Osteocyte (in vitro differentiated cells): ENCODE results near the gene LYSMD3. TPM values are rescaled to one million over a fixed set of nuclear protein-coding genes. Genes with fewer than 3 reads are reported as not detected.

Experiments
- DNase-seq: peaks from one replicate; pipeline ENCODE4 v3.0.0; 2021; ENCODE audit warnings: mixed read lengths; ENCODE audit not compliant: unreplicated experiment; ENCODE audit errors: extremely low spot score
- H3K27ac Mint-ChIP-seq: one replicate; pipeline ENCODE4 v1.8.0; 2021; ENCODE audit warnings: mild to moderate bottlenecking, mixed read lengths; ENCODE audit not compliant: unreplicated experiment
- H3K27me3 Mint-ChIP-seq: one replicate; pipeline ENCODE4 v1.8.0; 2021; ENCODE audit warnings: mixed read lengths; ENCODE audit not compliant: unreplicated experiment
- H3K36me3 Mint-ChIP-seq: one replicate; pipeline ENCODE4 v1.8.0; 2021; ENCODE audit warnings: mixed read lengths; ENCODE audit not compliant: unreplicated experiment
- H3K4me1 Mint-ChIP-seq: one replicate; pipeline ENCODE4 v1.8.0; 2021; ENCODE audit warnings: mixed read lengths; ENCODE audit not compliant: unreplicated experiment
- H3K4me3 Mint-ChIP-seq: one replicate; pipeline ENCODE4 v1.8.0; 2021; ENCODE audit warnings: mild to moderate bottlenecking, moderate library complexity, mixed read lengths; ENCODE audit not compliant: unreplicated experiment
- H3K9me3 Mint-ChIP-seq: one replicate; pipeline ENCODE4 v1.8.0; 2021; ENCODE audit warnings: mixed read lengths; ENCODE audit not compliant: unreplicated experiment
- CTCF ChIP-seq: fragments of 200-600 bp; sonication (generic); IDR thresholded peaks from 2 replicates; pipeline ENCODE4 v1.5.0; 2021; ENCODE audit warnings: antibody characterized with exemption, mild to moderate bottlenecking, moderate library complexity
- total RNA-seq: library from RNA; stranded (reverse); gene quantifications from 2 replicates; pipeline ENCODE4 v1.2.1, GENCODE V29; 2021

Gene LYSMD3
- total RNA-seq, 1 donor from 2014 or later, result 20.8 TPM

GRCh38 chr5:90554358-90555006 lies 25.1 kb upstream of the LYSMD3 start:
- H3K27ac Mint-ChIP-seq, result no peak overlapping the region
- peaks cover 85% of the 10 kb centered on the region for H3K27me3 Mint-ChIP-seq
- no peak for DNase-seq
- H3K36me3 Mint-ChIP-seq, result no peaks in the 10 kb centered on the region
- TF ChIP-seq CTCF, result no peak
- peaks cover 9% of the 10 kb centered on the region for H3K4me1 Mint-ChIP-seq
- no peaks in the 10 kb centered on the region for H3K9me3 Mint-ChIP-seq
- H3K4me3 Mint-ChIP-seq, result no peak overlapping the region

DNA sequence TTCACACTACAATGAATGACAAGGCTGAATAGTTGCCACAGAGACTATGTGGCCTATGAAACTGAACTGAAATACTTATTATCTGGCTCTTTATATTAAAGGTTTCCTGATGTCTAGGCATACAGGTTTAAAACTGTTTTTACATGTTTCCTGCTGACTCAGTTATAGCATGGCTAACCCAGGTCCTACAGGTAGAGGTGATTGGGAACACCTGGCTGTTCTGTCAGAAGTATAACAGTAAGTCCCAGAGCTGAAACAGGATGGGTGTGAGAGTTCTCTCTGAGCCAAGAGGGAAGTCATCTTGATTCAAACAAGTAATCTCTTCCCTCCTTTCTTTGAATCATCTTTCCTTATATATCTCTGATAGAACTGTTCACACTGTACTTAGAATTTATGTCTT lies 24.3 kb upstream of the LYSMD3 start:
- no peak overlapping the region for H3K27ac Mint-ChIP-seq
- no peak for TF ChIP-seq CTCF
- H3K4me3 Mint-ChIP-seq, result no peak overlapping the region
- no peaks in the 10 kb centered on the region for H3K9me3 Mint-ChIP-seq
- peaks cover 81% of the 10 kb centered on the region for H3K27me3 Mint-ChIP-seq
- no peaks in the 10 kb centered on the region for H3K36me3 Mint-ChIP-seq
- no peak for DNase-seq
- peaks cover 9% of the 10 kb centered on the region for H3K4me1 Mint-ChIP-seq

DNA sequence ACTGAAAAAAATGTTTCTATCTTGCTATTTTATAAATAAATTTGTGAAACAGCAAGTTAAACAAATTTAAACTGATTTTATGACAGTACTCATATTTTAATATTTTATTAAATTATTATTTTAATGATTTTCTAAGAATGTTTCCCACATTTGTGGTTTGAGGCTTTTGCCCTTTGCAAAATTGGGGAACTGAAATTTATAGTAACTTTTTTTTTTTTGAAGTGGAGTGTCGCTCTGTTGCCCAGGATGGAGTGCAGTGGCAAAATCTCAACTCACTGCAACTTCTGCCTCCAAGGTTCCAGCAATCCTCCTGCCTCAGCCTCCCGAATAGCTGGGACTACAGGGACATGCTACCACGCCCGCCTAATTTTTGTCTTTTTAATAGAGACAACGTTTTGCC lies 22.0 kb upstream of the LYSMD3 start:
- DNase-seq, result no peak
- no peak overlapping the region for H3K4me3 Mint-ChIP-seq
- TF ChIP-seq CTCF, result no peak
- H3K36me3 Mint-ChIP-seq, result no peaks in the 10 kb centered on the region
- no peaks in the 10 kb centered on the region for H3K4me1 Mint-ChIP-seq
- H3K27ac Mint-ChIP-seq, result no peak overlapping the region
- no peaks in the 10 kb centered on the region for H3K9me3 Mint-ChIP-seq
- peaks cover 69% of the 10 kb centered on the region for H3K27me3 Mint-ChIP-seq

DNA sequence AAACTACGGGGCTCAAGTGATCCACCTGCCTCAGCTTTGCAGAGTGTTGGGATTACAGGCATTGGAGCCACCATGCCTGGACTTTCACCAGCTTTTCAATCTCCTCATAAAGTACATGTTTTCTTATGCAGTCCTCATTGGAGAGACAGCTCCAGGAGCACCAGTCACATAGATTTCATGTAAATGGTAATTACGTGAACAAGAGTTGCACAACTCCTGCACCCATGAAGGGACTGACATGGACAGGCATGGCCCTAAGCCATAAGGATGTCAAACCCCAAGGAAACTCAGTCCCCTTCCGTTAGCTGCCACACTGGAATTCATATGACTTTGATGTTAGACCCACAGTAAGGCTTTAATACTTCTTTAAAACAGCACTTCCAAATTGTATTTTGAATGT lies 21.6 kb upstream of the LYSMD3 start:
- no peak overlapping the region for H3K27ac Mint-ChIP-seq
- H3K36me3 Mint-ChIP-seq, result no peaks in the 10 kb centered on the region
- no peak for TF ChIP-seq CTCF
- H3K4me1 Mint-ChIP-seq, result no peaks in the 10 kb centered on the region
- no peak overlapping the region for H3K4me3 Mint-ChIP-seq
- H3K27me3 Mint-ChIP-seq, result peaks cover 65% of the 10 kb centered on the region
- no peaks in the 10 kb centered on the region for H3K9me3 Mint-ChIP-seq
- DNase-seq, result no peak

DNA sequence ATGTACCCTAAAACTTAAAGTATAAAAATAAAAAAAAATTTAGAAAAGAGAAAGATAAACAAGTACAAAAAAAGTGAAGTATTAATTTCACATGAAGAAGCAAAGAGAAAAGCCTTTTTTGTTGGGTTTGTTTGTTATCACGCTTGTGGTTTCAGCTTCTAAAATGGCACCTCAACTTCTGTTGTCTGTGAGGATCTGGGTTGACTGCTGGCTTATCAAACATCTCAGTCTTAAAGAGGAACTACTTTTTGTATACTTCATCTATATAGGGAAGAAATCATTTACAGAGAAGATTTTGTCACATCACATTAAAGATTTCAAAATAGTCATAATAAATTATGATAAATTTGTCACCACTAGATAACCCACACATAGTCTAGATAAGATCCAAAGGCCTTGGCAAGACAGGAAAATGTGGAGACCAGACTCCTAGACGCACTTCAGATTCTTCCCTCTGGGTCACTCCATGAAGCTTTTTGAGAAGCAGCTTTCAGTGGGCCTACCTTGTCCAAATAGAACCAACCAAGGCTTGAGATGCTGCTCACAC lies 20.4 kb upstream of the LYSMD3 start:
- Mint-ChIP-seq H3K36me3 (no peaks in the 10 kb centered on the region), H3K4me3 (no peak overlapping the region), H3K27ac (no peak overlapping the region), H3K27me3 (peaks cover 60% of the 10 kb centered on the region), H3K9me3 (no peaks in the 10 kb centered on the region), H3K4me1 (no peaks in the 10 kb centered on the region)
- DNase-seq, result no peak
- TF ChIP-seq CTCF, result no peak
